Nephron progenitor cell (in vitro differentiated cells): Measurements from ENCODE around the gene DLG5.

ENCODE experiments used
- DNase-seq: peaks from one replicate; pipeline ENCODE4 v3.0.0; 2021
- H3K27ac Mint-ChIP-seq: 2 replicates; pipeline ENCODE4 v1.8.0; 2021; ENCODE audit warnings: mild to moderate bottlenecking, moderate library complexity, mixed read lengths
- H3K27me3 Mint-ChIP-seq: 2 replicates; pipeline ENCODE4 v1.8.0; 2021; ENCODE audit warnings: mild to moderate bottlenecking, low read depth, mixed read lengths; ENCODE audit not compliant: poor library complexity
- H3K36me3 Mint-ChIP-seq: 2 replicates; pipeline ENCODE4 v1.8.0; 2021; ENCODE audit warnings: low read depth, mixed read lengths
- H3K4me1 Mint-ChIP-seq: 2 replicates; pipeline ENCODE4 v1.8.0; 2021; ENCODE audit warnings: mixed read lengths
- H3K4me3 Mint-ChIP-seq: 2 replicates; pipeline ENCODE4 v1.8.0; 2021; ENCODE audit warnings: mild to moderate bottlenecking, moderate library complexity, mixed read lengths
- H3K9me3 Mint-ChIP-seq: 2 replicates; pipeline ENCODE4 v1.8.0; 2021; ENCODE audit warnings: mild to moderate bottlenecking, moderate library complexity, mixed read lengths
- TF ChIP-seq, protein P1 (sequence below): fragments of 200-600 bp; sonication (generic); IDR thresholded peaks from 2 replicates; pipeline ENCODE4 v1.5.0; 2021; ENCODE audit warnings: antibody characterized with exemption

Gene DLG5

GRCh38 chr10:77964811-77965210, 38.3 kb upstream of the DLG5 start:
- TF ChIP-seq, protein P1, sequence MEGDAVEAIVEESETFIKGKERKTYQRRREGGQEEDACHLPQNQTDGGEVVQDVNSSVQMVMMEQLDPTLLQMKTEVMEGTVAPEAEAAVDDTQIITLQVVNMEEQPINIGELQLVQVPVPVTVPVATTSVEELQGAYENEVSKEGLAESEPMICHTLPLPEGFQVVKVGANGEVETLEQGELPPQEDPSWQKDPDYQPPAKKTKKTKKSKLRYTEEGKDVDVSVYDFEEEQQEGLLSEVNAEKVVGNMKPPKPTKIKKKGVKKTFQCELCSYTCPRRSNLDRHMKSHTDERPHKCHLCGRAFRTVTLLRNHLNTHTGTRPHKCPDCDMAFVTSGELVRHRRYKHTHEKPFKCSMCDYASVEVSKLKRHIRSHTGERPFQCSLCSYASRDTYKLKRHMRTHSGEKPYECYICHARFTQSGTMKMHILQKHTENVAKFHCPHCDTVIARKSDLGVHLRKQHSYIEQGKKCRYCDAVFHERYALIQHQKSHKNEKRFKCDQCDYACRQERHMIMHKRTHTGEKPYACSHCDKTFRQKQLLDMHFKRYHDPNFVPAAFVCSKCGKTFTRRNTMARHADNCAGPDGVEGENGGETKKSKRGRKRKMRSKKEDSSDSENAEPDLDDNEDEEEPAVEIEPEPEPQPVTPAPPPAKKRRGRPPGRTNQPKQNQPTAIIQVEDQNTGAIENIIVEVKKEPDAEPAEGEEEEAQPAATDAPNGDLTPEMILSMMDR: no peak
- Mint-ChIP-seq H3K4me1 (peaks cover 33% of the 10 kb centered on the region), H3K4me3 (no peak overlapping the region), H3K27me3 (no peaks in the 10 kb centered on the region), H3K27ac (no peak overlapping the region), H3K9me3 (peaks cover 26% of the 10 kb centered on the region), H3K36me3 (peaks cover 6% of the 10 kb centered on the region)
- no peak for DNase-seq

DNA sequence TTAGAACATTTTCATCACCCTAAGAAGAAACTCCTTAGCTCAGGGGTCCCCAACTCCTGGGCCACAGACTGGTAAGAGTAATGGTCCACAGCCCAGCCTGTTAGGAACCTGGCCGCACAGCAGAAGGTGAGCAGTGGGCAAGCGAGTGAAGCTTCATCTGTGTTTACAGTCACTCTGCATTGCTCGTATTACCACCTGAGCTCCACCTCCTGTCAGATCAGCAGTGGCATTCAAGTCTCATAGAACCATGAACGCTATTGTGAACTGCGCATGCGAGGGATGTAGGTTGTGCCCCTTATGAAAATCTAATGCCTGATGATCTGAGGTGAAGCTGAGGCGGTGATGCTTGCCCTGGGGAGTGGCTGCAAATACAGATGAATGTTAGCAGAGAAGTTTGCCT, 37.3 kb upstream of the DLG5 start:
- Mint-ChIP-seq H3K27me3 (no peaks in the 10 kb centered on the region), H3K4me3 (no peak overlapping the region), H3K36me3 (peaks cover 6% of the 10 kb centered on the region), H3K4me1 (peaks cover 26% of the 10 kb centered on the region), H3K27ac (no peak overlapping the region), H3K9me3 (peaks cover 26% of the 10 kb centered on the region)
- DNase-seq: no peak
- TF ChIP-seq, protein P1: no peak

DNA sequence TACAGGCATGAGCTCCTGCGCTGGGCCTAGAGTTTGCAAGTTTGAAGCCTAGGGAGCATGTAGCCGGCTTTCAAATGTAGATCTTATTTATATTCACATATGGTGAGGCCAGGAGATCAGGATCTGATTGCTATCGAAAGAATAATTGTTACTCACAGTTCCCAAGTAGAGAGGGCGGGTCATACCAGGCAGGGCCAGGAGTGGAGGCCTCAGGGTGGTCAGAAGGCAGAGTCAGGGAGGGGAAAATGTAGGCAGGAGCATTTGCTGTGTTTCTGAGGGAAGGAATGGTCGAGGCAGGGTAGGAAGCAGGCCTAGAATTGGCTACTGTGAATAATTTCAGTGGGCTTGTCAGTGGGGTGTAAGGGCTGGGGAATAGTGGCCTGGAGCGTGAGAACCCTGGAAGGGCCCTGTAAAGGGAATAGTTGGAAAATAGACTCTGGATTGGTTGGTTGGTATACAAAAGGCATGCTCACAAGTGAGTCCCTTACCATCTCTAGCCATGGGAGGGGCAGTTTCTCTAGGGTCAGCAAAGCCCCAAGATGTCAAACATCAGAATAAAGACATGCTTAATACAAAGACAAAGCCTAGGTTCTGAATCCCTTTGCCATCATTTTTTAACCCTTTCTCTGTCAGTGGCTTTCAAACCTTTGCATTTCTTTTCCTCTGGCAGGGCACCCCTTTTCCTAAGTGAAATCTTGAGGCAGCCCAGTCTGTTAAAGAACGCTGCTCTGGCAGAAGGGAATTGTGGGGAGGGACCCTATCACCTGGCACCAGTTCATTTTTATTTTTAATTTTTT, 36.0 kb upstream of the DLG5 start:
- H3K27ac Mint-ChIP-seq: peak overlapping the region; percentile 37
- H3K9me3 Mint-ChIP-seq: peaks cover 26% of the 10 kb centered on the region
- H3K36me3 Mint-ChIP-seq: peaks cover 6% of the 10 kb centered on the region
- no peak for DNase-seq
- TF ChIP-seq, protein P1: no peak
- peaks cover 16% of the 10 kb centered on the region for H3K4me1 Mint-ChIP-seq
- H3K27me3 Mint-ChIP-seq: no peaks in the 10 kb centered on the region
- no peak overlapping the region for H3K4me3 Mint-ChIP-seq

GRCh38 chr10:77961668-77962067, 35.1 kb upstream of the DLG5 start:
- H3K4me3 Mint-ChIP-seq: no peak overlapping the region
- H3K4me1 Mint-ChIP-seq: peaks cover 8% of the 10 kb centered on the region
- peaks cover 26% of the 10 kb centered on the region for H3K9me3 Mint-ChIP-seq
- no peak overlapping the region for H3K27ac Mint-ChIP-seq
- TF ChIP-seq, protein P1: no peak
- peaks cover 2% of the 10 kb centered on the region for H3K27me3 Mint-ChIP-seq
- DNase-seq: no peak
- peaks cover 6% of the 10 kb centered on the region for H3K36me3 Mint-ChIP-seq

DNA sequence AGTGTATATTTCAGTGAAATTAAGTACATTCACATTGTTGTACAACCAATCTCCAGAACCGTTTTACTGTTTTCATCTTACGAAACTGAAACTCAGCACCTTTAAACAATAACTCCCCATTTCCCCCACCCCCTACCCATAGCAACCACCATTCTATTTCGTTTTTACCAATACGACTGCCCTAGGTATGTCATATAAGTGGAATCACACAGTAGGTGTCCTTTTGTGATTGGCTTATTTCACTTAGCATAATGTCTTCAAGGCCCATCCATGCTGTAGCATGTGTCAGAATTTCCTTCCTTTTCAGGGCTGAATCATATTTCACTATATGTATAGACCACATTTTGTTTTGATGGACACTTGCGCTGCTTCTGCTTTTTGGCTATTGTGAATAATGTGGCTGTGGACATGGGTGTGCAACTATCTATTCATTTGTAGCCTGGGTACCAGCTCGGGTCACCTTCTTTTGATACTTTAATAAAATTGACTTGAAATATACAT, 34.3 kb upstream of the DLG5 start:
- Mint-ChIP-seq H3K27ac (no peak overlapping the region), H3K4me1 (peaks cover 7% of the 10 kb centered on the region), H3K4me3 (no peak overlapping the region), H3K36me3 (peaks cover 6% of the 10 kb centered on the region), H3K27me3 (peaks cover 2% of the 10 kb centered on the region), H3K9me3 (peaks cover 26% of the 10 kb centered on the region)
- TF ChIP-seq, protein P1: no peak
- no peak for DNase-seq
